Neural cell (in vitro differentiated cells): ENCODE results near the gene TTC8. TPM values are rescaled to one million over a fixed set of nuclear protein-coding genes. Genes with fewer than 3 reads are reported as not detected.

Source experiments
- H2AFZ ChIP-seq: fragments of 200-600, 300-800 bp; sonication (generic), shearing (Covaris generic); 2 replicates; pipeline ENCODE4 v1.6.0; 2014; ENCODE audit warnings: low read depth, mild to moderate bottlenecking, antibody characterized with exemption, low read length, moderate library complexity
- H3F3A ChIP-seq: fragments of 200-600 bp; shearing (Covaris generic); 2 replicates; pipeline ENCODE4 v1.6.1; 2016; ENCODE audit warnings: mild to moderate bottlenecking, moderate library complexity, mixed read lengths, antibody characterized with exemption, low read length; ENCODE audit not compliant: insufficient read depth, poor library complexity, severe bottlenecking
- H3K27ac ChIP-seq: fragments of 200-600, 300-800 bp; sonication (generic), shearing (Covaris generic); 2 replicates; pipeline ENCODE4 v1.5.1; 2014; ENCODE audit warnings: mild to moderate bottlenecking, low read length, moderate library complexity
- H3K27me3 ChIP-seq: fragments of 300-800, 200-600 bp; sonication (generic), shearing (Covaris generic); 2 replicates; pipeline ENCODE4 v1.6.0; 2014; ENCODE audit warnings: mild to moderate bottlenecking, low read depth, low read length, moderate library complexity; ENCODE audit not compliant: insufficient read depth
- H3K36me3 ChIP-seq: fragments of 300-800, 200-600 bp; sonication (generic), shearing (Covaris generic); 2 replicates; pipeline ENCODE4 v1.5.1; 2014; ENCODE audit warnings: mild to moderate bottlenecking, antibody characterized with exemption, low read length, moderate library complexity; ENCODE audit not compliant: insufficient read depth
- H3K4me2 ChIP-seq: fragments of 300-800, 200-600 bp; sonication (generic), shearing (Covaris generic); 2 replicates; pipeline ENCODE4 v1.6.0; 2014; ENCODE audit warnings: mild to moderate bottlenecking, low read length
- H3K4me3 ChIP-seq: fragments of 300-800, 200-600 bp; sonication (generic), shearing (Covaris generic); 2 replicates; pipeline ENCODE4 v1.5.1; 2014; ENCODE audit warnings: mild to moderate bottlenecking, low read length, moderate library complexity
- H3K79me2 ChIP-seq: fragments of 200-600 bp; shearing (Covaris generic); replicated peaks from 2 replicates; pipeline ENCODE4 v1.6.0; 2014; ENCODE audit warnings: mild to moderate bottlenecking, low read length, moderate library complexity; ENCODE audit not compliant: insufficient read depth
- H3K9ac ChIP-seq: fragments of 300-800, 200-600 bp; sonication (generic), shearing (Covaris generic); 2 replicates; pipeline ENCODE4 v1.6.1; 2016; ENCODE audit warnings: mild to moderate bottlenecking, low read length, mixed read lengths
- H3K9me2 ChIP-seq: fragments of 200-600 bp; shearing (Covaris generic); 2 replicates; pipeline ENCODE4 v1.6.1; 2016; ENCODE audit warnings: mild to moderate bottlenecking, low read length, mixed read lengths; ENCODE audit not compliant: insufficient read depth
- H3K9me3 ChIP-seq: fragments of 200-600, 300-800 bp; sonication (generic), shearing (Covaris generic); 2 replicates; pipeline ENCODE4 v1.6.1; 2016; ENCODE audit warnings: mild to moderate bottlenecking, mixed run types, low read length, moderate library complexity, mixed read lengths
- H4K20me1 ChIP-seq: fragments of 200-600 bp; shearing (Covaris generic); 2 replicates; pipeline ENCODE4 v1.6.1; 2016; ENCODE audit warnings: mild to moderate bottlenecking, mixed run types; ENCODE audit not compliant: insufficient read depth
- EP300 ChIP-seq: fragments of 450-650 bp; conservative IDR thresholded peaks from 2 replicates; pipeline ENCODE4 v1.6.1; 2014; ENCODE audit warnings: antibody characterized with exemption, mild to moderate bottlenecking, moderate library complexity; ENCODE audit not compliant: poor library complexity, severe bottlenecking
- EZH2 ChIP-seq: fragments of 200-600, 300-800 bp; shearing (Covaris generic), sonication (generic); IDR thresholded peaks from 2 replicates; pipeline ENCODE4 v1.6.1; 2014; ENCODE audit warnings: antibody characterized with exemption, low read length, borderline replicate concordance, mild to moderate bottlenecking; ENCODE audit not compliant: insufficient read depth, poor library complexity, severe bottlenecking
- MXI1 ChIP-seq: fragments of 450-650 bp; conservative IDR thresholded peaks from 2 replicates; pipeline ENCODE4 v1.6.1; 2014; ENCODE audit warnings: antibody characterized with exemption, mild to moderate bottlenecking; ENCODE audit not compliant: poor library complexity, severe bottlenecking
- POLR2AphosphoS5 ChIP-seq: IDR thresholded peaks from 2 replicates; pipeline ENCODE4 v1.6.1; 2012
- RAD21 ChIP-seq: fragments of 450-650 bp; conservative IDR thresholded peaks from 2 replicates; pipeline ENCODE4 v1.6.1; 2014; ENCODE audit warnings: antibody characterized with exemption, mild to moderate bottlenecking, moderate library complexity
- SMC3 ChIP-seq: fragments of 450-650 bp; conservative IDR thresholded peaks from 2 replicates; pipeline ENCODE4 v1.6.1; 2014; ENCODE audit warnings: antibody characterized with exemption, mild to moderate bottlenecking, moderate library complexity; ENCODE audit not compliant: poor library complexity
- TAF1 ChIP-seq: IDR thresholded peaks from 2 replicates; pipeline ENCODE4 v1.6.1; 2012; ENCODE audit warnings: low read depth
- polyA plus RNA-seq: library from polyadenylated mRNA; depleted of rRNA; stranded (reverse); fragments of >200 nt; gene quantifications from 2 replicates; pipeline ENCODE4 v1.2.3, GENCODE V29; 2014
- TF ChIP-seq, protein P1 (sequence below): IDR thresholded peaks from 2 replicates; pipeline ENCODE4 v1.6.1; 2012; ENCODE audit warnings: borderline replicate concordance
- TF ChIP-seq, protein P2 (sequence below): fragments of 450-650 bp; IDR thresholded peaks from 2 replicates; pipeline ENCODE4 v1.5.1; 2014; ENCODE audit warnings: antibody characterized with exemption, mild to moderate bottlenecking, moderate library complexity; ENCODE audit not compliant: poor library complexity, severe bottlenecking

TTC8 gene
- polyA plus RNA-seq, 1 donor from 2014 or later, result 28.1 TPM

DNA sequence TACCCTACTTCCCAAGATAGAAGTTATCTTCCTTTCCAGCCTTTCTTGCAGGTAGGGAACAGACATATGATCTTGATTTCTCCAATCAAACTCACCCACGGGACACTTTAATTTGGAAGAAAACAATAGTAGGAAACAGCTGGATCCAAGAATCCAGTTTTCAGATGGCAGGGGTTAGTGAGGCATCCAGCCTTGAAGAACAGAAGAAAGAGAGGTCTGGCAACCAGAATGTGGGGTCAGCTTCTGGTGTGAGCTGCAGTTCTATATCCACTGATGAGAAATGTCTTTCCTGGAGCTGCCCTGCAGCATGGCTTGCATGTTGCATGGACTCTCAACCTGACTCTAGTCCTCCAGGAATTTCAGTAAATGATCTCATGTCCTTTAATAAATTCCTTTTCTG lies 83.8 kb downstream of the TTC8 start:
- Histone ChIP-seq H3F3A (no peaks in the 10 kb centered on the region), H4K20me1 (no peaks in the 10 kb centered on the region), H3K9ac (no peak overlapping the region), H3K79me2 (no peaks in the 10 kb centered on the region), H3K4me2 (no peak overlapping the region), H3K9me2 (no peaks in the 10 kb centered on the region), H3K9me3 (no peaks in the 10 kb centered on the region), H3K36me3 (no peaks in the 10 kb centered on the region), H3K27ac (no peak overlapping the region), H2AFZ (no peak overlapping the region), H3K4me3 (no peak overlapping the region), H3K27me3 (no peaks in the 10 kb centered on the region)
- TF ChIP-seq SMC3, result no peak
- TF ChIP-seq MXI1, result no peak
- TF ChIP-seq EP300, result no peak
- TF ChIP-seq TAF1, result no peak
- TF ChIP-seq POLR2AphosphoS5, result no peak
- no peak for TF ChIP-seq EZH2
- no peak for TF ChIP-seq RAD21
- TF ChIP-seq, protein P1, sequence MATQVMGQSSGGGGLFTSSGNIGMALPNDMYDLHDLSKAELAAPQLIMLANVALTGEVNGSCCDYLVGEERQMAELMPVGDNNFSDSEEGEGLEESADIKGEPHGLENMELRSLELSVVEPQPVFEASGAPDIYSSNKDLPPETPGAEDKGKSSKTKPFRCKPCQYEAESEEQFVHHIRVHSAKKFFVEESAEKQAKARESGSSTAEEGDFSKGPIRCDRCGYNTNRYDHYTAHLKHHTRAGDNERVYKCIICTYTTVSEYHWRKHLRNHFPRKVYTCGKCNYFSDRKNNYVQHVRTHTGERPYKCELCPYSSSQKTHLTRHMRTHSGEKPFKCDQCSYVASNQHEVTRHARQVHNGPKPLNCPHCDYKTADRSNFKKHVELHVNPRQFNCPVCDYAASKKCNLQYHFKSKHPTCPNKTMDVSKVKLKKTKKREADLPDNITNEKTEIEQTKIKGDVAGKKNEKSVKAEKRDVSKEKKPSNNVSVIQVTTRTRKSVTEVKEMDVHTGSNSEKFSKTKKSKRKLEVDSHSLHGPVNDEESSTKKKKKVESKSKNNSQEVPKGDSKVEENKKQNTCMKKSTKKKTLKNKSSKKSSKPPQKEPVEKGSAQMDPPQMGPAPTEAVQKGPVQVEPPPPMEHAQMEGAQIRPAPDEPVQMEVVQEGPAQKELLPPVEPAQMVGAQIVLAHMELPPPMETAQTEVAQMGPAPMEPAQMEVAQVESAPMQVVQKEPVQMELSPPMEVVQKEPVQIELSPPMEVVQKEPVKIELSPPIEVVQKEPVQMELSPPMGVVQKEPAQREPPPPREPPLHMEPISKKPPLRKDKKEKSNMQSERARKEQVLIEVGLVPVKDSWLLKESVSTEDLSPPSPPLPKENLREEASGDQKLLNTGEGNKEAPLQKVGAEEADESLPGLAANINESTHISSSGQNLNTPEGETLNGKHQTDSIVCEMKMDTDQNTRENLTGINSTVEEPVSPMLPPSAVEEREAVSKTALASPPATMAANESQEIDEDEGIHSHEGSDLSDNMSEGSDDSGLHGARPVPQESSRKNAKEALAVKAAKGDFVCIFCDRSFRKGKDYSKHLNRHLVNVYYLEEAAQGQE, result no peak
- TF ChIP-seq, protein P2, sequence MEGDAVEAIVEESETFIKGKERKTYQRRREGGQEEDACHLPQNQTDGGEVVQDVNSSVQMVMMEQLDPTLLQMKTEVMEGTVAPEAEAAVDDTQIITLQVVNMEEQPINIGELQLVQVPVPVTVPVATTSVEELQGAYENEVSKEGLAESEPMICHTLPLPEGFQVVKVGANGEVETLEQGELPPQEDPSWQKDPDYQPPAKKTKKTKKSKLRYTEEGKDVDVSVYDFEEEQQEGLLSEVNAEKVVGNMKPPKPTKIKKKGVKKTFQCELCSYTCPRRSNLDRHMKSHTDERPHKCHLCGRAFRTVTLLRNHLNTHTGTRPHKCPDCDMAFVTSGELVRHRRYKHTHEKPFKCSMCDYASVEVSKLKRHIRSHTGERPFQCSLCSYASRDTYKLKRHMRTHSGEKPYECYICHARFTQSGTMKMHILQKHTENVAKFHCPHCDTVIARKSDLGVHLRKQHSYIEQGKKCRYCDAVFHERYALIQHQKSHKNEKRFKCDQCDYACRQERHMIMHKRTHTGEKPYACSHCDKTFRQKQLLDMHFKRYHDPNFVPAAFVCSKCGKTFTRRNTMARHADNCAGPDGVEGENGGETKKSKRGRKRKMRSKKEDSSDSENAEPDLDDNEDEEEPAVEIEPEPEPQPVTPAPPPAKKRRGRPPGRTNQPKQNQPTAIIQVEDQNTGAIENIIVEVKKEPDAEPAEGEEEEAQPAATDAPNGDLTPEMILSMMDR, result no peak

DNA sequence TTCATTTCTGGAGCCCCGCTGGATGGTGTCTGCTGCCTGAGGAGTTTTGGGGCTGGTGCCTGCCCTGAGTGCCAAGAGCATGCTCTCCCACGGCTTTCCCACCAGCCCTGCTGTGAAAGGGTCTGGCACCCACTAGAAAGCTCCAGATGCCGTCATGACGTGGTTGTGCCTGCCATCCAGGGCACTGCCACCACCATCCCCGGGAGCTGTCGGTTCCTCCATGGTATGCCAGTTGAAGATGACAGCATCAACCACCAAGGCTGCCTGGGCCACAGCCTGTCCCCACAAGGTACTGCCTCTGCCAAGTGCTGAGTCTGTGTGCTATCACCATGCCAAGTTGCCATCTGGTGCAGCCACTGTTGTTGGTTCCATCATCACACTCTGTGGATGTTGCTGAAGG lies 85.9 kb downstream of the TTC8 start:
- H2AFZ ChIP-seq, result no peak overlapping the region
- H3K9me2 ChIP-seq, result no peaks in the 10 kb centered on the region
- no peaks in the 10 kb centered on the region for H3K36me3 ChIP-seq
- no peaks in the 10 kb centered on the region for H4K20me1 ChIP-seq
- H3F3A ChIP-seq, result no peaks in the 10 kb centered on the region
- no peaks in the 10 kb centered on the region for H3K79me2 ChIP-seq
- no peak overlapping the region for H3K4me2 ChIP-seq
- H3K27ac ChIP-seq, result no peak overlapping the region
- no peaks in the 10 kb centered on the region for H3K9me3 ChIP-seq
- H3K27me3 ChIP-seq, result no peaks in the 10 kb centered on the region
- TF ChIP-seq POLR2AphosphoS5, result no peak
- no peak for TF ChIP-seq EP300
- TF ChIP-seq, protein P1, result no peak
- TF ChIP-seq MXI1, result no peak
- TF ChIP-seq RAD21, result no peak
- no peak for TF ChIP-seq EZH2
- TF ChIP-seq SMC3, result no peak
- TF ChIP-seq, protein P2, result no peak
- no peak for TF ChIP-seq TAF1
- H3K4me3 ChIP-seq, result no peak overlapping the region
- H3K9ac ChIP-seq, result no peak overlapping the region
